Measurements from ENCODE around the gene HTT.

The HTT gene

GRCh38 chr4:3234171-3235029 is 159.9 kb downstream of the HTT start:
- no peak for DNase-seq (ENCODE audit: low read depth, low spot score)

- no peak for DNase-seq (ENCODE audit: low read depth, low spot score)
These were observed 160.5 kb downstream of the HTT start for GRCh38 chr4:3235030-3235345.

- DNase-seq (ENCODE audit: low read depth, low spot score) = no peak
These were observed 161.1 kb downstream of the HTT start for GRCh38 chr4:3235581-3235980.

- DNase-seq (ENCODE audit: low read depth, low spot score) = no peak
These were observed 161.9 kb downstream of the HTT start for GRCh38 chr4:3236326-3236878.

- no peak for DNase-seq (ENCODE audit: low read depth, low spot score)
These were observed 162.8 kb downstream of the HTT start for GRCh38 chr4:3237266-3237665.

GRCh38 chr4:3237712-3238560 is 163.5 kb downstream of the HTT start:
- no peak for DNase-seq (ENCODE audit: low read depth, low spot score)

- DNase-seq (ENCODE audit: low read depth, low spot score) = no peak
These were observed 164.2 kb downstream of the HTT start for GRCh38 chr4:3238721-3239120.

- DNase-seq (ENCODE audit: low read depth, low spot score) = no peak
These were observed 164.8 kb downstream of the HTT start for GRCh38 chr4:3239303-3239702.

- DNase-seq (ENCODE audit: low read depth, low spot score) = no peak
These were observed 165.8 kb downstream of the HTT start for GRCh38 chr4:3239998-3240920.

GRCh38 chr4:3240936-3241522 is 166.5 kb downstream of the HTT start:
- no peak for DNase-seq (ENCODE audit: low read depth, low spot score)

GRCh38 chr4:3241898-3242524 is 167.5 kb downstream of the HTT start:
- no peak for DNase-seq (ENCODE audit: low read depth, low spot score)

- no peak for DNase-seq (ENCODE audit: low read depth, low spot score)
These were observed 168.8 kb downstream of the HTT start for GRCh38 chr4:3243136-3243780.

- no peak for DNase-seq (ENCODE audit: low read depth, low spot score)
These were observed 169.5 kb downstream of the HTT start for GRCh38 chr4:3244002-3244401.

- DNase-seq (ENCODE audit: low read depth, low spot score) = no peak
These were observed 170.3 kb downstream of the HTT start for GRCh38 chr4:3244747-3245146.

- DNase-seq (ENCODE audit: low read depth, low spot score) = no peak
These were observed 171.2 kb downstream of the HTT start for GRCh38 chr4:3245676-3246075.

- no peak for DNase-seq (ENCODE audit: low read depth, low spot score)
These were observed 172.2 kb downstream of the HTT start for GRCh38 chr4:3246458-3247398.

- no peak for DNase-seq (ENCODE audit: low read depth, low spot score)
These were observed 173.1 kb downstream of the HTT start for GRCh38 chr4:3247399-3248177.

GRCh38 chr4:3248178-3248480 is 173.6 kb downstream of the HTT start:
- DNase-seq (ENCODE audit: low read depth, low spot score) = no peak

Measured in activated CD4-positive, CD25-positive, alpha-beta regulatory T cell treated with anti-CD3 and anti-CD28 coated beads, Interleukin-2, amount 50 U/mL, for 16 hours (primary cell).